Neural cell (in vitro differentiated cells): Measurements from ENCODE around the gene DPF3.

Experiments used
- CTCF ChIP-seq: fragments of 450-650 bp; IDR thresholded peaks from 2 replicates; pipeline ENCODE4 v1.5.1; 2014; ENCODE audit warnings: antibody characterized with exemption, mild to moderate bottlenecking, moderate library complexity; ENCODE audit not compliant: poor library complexity, severe bottlenecking
- EP300 ChIP-seq: fragments of 450-650 bp; conservative IDR thresholded peaks from 2 replicates; pipeline ENCODE4 v1.6.1; 2014; ENCODE audit warnings: antibody characterized with exemption, mild to moderate bottlenecking, moderate library complexity; ENCODE audit not compliant: poor library complexity, severe bottlenecking
- EZH2 ChIP-seq: fragments of 200-600, 300-800 bp; shearing (Covaris generic), sonication (generic); IDR thresholded peaks from 2 replicates; pipeline ENCODE4 v1.6.1; 2014; ENCODE audit warnings: antibody characterized with exemption, low read length, borderline replicate concordance, mild to moderate bottlenecking; ENCODE audit not compliant: insufficient read depth, poor library complexity, severe bottlenecking
- REST ChIP-seq: IDR thresholded peaks from 2 replicates; pipeline ENCODE4 v1.6.1; 2012; ENCODE audit warnings: borderline replicate concordance
- TAF1 ChIP-seq: IDR thresholded peaks from 2 replicates; pipeline ENCODE4 v1.6.1; 2012; ENCODE audit warnings: low read depth

GRCh38 chr14:72747652-72748051 lies 146.2 kb downstream of the DPF3 start:
- TF ChIP-seq EP300 (no peak), CTCF (no peak), EZH2 (no peak), REST (no peak), TAF1 (no peak)
